ENCODE results near the gene LSS. TPM values are rescaled to one million over a fixed set of nuclear protein-coding genes. Genes with fewer than 3 reads are reported as not detected.

Gene LSS
- total RNA-seq, 1 donor from 2014 or later, result 99.0 TPM

GRCh38 chr21:46239817-46240325 lies 11.3 kb upstream of the LSS start:
- Mint-ChIP-seq H3K36me3 (ENCODE audit: low read depth) (peaks cover 85% of the 10 kb centered on the region), H3K4me1 (no peaks in the 10 kb centered on the region), H3K27ac (no peak overlapping the region), H3K4me3 (no peak overlapping the region), H3K9me3 (no peaks in the 10 kb centered on the region), H3K27me3 (no peaks in the 10 kb centered on the region)
- no peak for TF ChIP-seq CTCF (IDR thresholded peaks at IDR 0.05)
- no peak for ATAC-seq (ENCODE audit: low read depth)
- ChIA-PET CTCF (no interaction called here), POLR2A (no interaction called here)
- intact Hi-C loops (cut with micrococcal nuclease), result no loop called here
- no peak for DNase-seq

GRCh38 chr21:46237474-46237873 lies 8.9 kb upstream of the LSS start:
- no peak for ATAC-seq (ENCODE audit: low read depth)
- peaks cover 79% of the 10 kb centered on the region for H3K36me3 Mint-ChIP-seq (ENCODE audit: low read depth)
- POLR2A ChIA-PET, result no interaction called here
- H3K4me1 Mint-ChIP-seq, result no peaks in the 10 kb centered on the region
- no peaks in the 10 kb centered on the region for H3K27me3 Mint-ChIP-seq
- no peak overlapping the region for H3K27ac Mint-ChIP-seq
- no peak for DNase-seq
- intact Hi-C loops (cut with micrococcal nuclease), result no loop called here
- no peak overlapping the region for H3K4me3 Mint-ChIP-seq
- CTCF ChIA-PET, result no interaction called here
- no peaks in the 10 kb centered on the region for H3K9me3 Mint-ChIP-seq
- TF ChIP-seq CTCF (IDR thresholded peaks at IDR 0.05), result no peak

DNA sequence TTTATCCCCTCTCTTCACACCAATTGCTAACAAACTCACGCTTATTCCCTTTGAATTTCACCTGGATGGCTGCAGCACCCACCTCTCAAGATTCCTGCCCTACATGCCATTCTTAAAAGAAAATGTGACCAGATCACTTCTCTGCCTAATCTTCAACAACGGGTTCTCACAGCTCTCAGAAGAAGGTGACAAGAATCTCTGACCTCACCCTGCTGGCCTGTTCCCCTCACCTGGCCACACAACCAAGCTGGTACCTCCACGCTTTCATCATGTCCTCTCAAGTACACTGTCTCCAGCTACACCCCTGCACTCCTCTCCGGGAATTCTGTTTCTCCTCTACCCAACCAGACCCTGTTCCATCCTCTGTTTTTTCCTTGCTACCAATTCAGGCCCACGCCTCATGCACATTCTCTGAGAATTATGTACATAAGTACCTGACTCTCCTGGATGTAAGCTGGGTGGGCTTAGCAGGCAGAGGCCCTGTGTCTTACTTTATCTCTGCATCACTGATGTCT lies 5.9 kb upstream of the LSS start:
- peaks cover 57% of the 10 kb centered on the region for H3K36me3 Mint-ChIP-seq (ENCODE audit: low read depth)
- no peak overlapping the region for H3K4me3 Mint-ChIP-seq
- no peak for TF ChIP-seq CTCF (IDR thresholded peaks at IDR 0.05)
- ChIA-PET CTCF (no interaction called here), POLR2A (no interaction called here)
- DNase-seq (no peak), ATAC-seq (ENCODE audit: low read depth) (no peak)
- no peak overlapping the region for H3K27ac Mint-ChIP-seq
- no peaks in the 10 kb centered on the region for H3K27me3 Mint-ChIP-seq
- intact Hi-C loops (cut with micrococcal nuclease), result no loop called here
- no peaks in the 10 kb centered on the region for H3K9me3 Mint-ChIP-seq
- peaks cover 8% of the 10 kb centered on the region for H3K4me1 Mint-ChIP-seq

DNA sequence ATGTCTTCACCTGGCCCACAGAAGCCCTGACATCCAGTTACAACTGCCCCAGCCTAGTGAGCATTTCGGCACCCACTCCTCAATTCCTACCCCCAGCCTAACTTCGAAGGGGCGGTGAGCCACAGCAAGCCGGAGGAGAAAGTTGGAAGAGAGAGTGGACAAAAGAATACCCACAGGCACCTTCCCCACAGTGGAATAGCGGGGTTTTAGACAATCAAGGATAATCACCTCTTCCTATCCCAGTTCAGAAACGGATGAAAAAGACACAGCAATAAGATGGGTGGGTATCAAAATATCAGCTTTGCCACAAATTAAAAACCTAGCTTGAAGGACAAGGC lies 1.3 kb upstream of the LSS start:
- DNase-seq (no peak), ATAC-seq (ENCODE audit: low read depth) (no peak)
- no peaks in the 10 kb centered on the region for H3K9me3 Mint-ChIP-seq
- peaks cover 35% of the 10 kb centered on the region for H3K36me3 Mint-ChIP-seq (ENCODE audit: low read depth)
- no peaks in the 10 kb centered on the region for H3K27me3 Mint-ChIP-seq
- ChIA-PET CTCF (interaction anchor here (1.2 to 2.7 kb wide), 2 partner anchors 24 to 86 kb away, joined by 4 to 8 read pairs; no protein-coding TSS in a partner anchor), POLR2A (interaction anchor here (1.0 kb wide), 1 partner anchor 95 kb away, joined by 3 read pairs; no protein-coding TSS in a partner anchor)
- intact Hi-C loops (cut with micrococcal nuclease), result loop anchor here (1.0 to 5.0 kb wide), 5 partner anchors 46 to 258 kb away; partner anchors contain the start of genes DIP2A, SPATC1L and YBEY
- peaks cover 39% of the 10 kb centered on the region for H3K4me1 Mint-ChIP-seq
- no peak overlapping the region for H3K27ac Mint-ChIP-seq
- TF ChIP-seq CTCF (IDR thresholded peaks at IDR 0.05), result no peak
- H3K4me3 Mint-ChIP-seq, result peak overlapping the region; percentile 99

DNA sequence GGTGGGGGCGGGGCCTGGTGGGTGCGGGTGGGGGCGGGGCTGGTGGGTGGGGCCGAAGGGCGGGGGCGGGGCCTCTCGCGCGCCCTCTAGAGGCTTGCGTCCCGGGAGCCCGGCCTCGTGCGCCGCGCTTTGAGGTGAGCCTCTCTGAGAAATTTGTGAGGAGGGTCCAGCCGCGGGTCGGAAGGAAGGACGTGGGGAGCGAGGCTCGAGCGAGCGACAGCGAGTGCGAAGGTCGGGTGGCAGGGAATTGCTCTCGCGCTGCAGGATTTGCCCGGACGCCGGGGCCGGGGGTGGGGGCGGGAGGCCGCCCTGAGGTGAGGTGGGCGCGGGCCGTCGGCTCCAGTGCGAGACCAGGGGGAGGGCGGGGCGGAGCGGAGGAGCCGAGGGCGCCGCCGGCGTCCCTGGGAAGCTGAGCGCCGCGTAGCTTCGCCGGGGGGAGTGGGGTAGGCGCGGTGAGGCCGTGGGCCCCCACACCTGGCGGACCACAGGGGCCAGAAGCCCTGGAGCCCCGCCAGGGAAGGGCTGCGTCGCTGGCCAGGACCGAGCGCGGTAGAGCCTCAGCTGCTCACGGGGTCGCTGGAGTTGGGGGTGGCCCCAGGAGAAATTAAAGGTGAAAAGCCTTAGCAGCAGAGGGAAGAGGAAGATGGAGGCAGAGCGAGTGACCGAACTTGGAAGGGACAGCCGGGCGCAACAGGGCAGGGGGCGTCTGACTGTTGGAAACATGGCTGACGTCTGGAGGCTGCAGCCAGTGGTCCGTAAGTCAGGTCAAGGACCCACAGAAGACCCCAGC lies 754 bp upstream of the LSS start:
- ChIA-PET CTCF (interaction anchor here (2.7 kb wide), 1 partner anchor 86 kb away, joined by 8 read pairs; no protein-coding TSS in a partner anchor), POLR2A (interaction anchor here (0.6 to 1.1 kb wide), 4 partner anchors 24 to 220 kb away, joined by 3 to 5 read pairs (median 4); partner anchors contain the start of gene C21orf58)
- TF ChIP-seq CTCF (IDR thresholded peaks at IDR 0.05), result no peak
- ATAC-seq (ENCODE audit: low read depth), result peak; percentile 40
- intact Hi-C loops (cut with micrococcal nuclease), result loop anchor here (1.0 to 5.0 kb wide), 5 partner anchors 45 to 257 kb away; partner anchors contain the start of genes DIP2A, SPATC1L and YBEY
- Mint-ChIP-seq H3K27me3 (no peaks in the 10 kb centered on the region), H3K36me3 (ENCODE audit: low read depth) (peaks cover 30% of the 10 kb centered on the region), H3K4me3 (peak overlapping the region; percentile 99), H3K27ac (peak overlapping the region; percentile 97), H3K9me3 (no peaks in the 10 kb centered on the region), H3K4me1 (peaks cover 39% of the 10 kb centered on the region)
- DNase-seq, result no peak
